Right kidney (tissue), 1 donor: ENCODE data around the gene DCUN1D2.

Experiments
- DNase-seq: peaks from one replicate; pipeline ENCODE4 v3.0.0-alpha.2; 2016

Gene DCUN1D2

DNA sequence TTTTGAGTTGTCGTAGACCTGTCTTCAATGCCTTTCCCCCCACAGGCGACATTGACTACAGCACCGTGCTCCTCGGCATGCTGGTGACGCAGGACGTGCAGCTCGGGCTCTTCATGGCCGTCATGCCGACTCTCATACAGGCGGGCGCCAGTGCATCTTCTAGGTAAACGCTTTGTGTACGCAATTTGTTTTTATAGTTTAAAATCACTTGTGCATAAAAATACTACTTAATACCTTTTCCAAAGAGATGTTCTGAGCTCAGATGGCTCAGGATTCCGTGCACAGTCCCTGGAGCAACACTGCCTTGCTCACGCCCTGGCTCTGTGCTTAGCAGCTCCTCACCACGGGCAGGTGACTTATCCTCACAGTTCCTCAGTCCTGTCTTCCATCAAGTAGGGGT is 30.1 kb upstream of the DCUN1D2 start:
- no peak for DNase-seq

DNA sequence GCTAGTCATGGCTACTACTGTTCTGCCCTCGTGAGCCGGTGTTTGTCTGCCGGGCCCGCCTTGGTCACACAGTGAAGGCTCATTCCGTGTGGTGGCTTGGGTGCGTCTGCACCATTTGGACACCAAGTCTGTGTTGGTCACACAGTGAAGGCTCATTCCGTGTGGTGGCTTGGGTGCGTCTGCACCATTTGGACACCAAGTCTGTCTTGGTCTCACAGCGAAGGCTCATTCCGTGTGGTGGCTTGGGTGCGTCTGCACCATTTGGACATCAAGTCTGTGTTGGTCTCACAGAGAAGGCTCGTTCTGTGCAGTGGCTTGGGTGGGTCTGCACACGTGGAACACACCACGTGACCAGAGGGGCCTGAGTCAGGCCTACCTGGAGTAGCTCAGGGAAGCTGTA is 29.0 kb upstream of the DCUN1D2 start:
- DNase-seq = no peak

- no peak for DNase-seq
Observed at GRCh38 chr13:113518076-113518803, 27.7 kb upstream of the DCUN1D2 start.

- no peak for DNase-seq
Observed at GRCh38 chr13:113514847-113515246, 24.3 kb upstream of the DCUN1D2 start.

DNA sequence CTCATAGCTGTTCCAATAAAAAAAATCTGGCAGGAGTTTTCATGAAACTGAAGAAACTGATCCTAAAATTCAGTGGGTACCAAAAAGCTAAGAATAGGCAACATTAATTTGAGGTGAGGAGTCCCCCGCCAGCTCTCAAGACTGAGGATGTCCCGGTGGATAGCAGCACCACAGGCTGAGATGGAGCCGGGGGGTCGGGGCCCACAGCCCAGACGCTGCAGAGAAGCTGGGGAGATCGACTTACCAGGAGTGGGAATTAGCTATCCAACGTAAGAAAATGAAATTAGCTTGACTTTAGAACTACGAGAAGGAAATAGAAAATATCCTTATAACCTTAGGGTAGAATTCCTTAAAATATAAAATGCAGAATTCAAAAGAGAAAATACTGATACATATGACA is 23.2 kb upstream of the DCUN1D2 start:
- no peak for DNase-seq

- DNase-seq = no peak
Observed at GRCh38 chr13:113511361-113511760, 20.9 kb upstream of the DCUN1D2 start.

DNA sequence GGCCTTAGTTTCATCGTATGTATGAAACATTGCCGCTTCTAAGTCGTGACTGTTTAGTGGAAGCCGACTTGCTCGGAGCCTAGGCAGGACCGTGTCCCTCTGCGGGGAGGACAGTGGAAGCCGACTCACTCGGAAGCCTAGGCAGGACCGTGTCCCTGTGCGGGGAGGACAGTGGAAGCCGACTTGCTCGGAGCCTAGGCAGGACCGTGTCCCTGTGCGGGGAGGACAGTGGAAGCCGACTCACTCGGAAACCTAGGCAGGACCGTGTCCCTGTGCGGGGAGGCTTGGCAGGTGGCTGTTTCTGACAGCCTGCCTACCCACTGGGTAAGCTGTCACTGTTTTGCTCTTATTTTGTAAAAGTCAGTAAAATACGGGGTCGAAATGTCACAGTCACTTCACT is 20.4 kb upstream of the DCUN1D2 start:
- no peak for DNase-seq

GRCh38 chr13:113509989-113510388 is 19.5 kb upstream of the DCUN1D2 start:
- no peak for DNase-seq

DNA sequence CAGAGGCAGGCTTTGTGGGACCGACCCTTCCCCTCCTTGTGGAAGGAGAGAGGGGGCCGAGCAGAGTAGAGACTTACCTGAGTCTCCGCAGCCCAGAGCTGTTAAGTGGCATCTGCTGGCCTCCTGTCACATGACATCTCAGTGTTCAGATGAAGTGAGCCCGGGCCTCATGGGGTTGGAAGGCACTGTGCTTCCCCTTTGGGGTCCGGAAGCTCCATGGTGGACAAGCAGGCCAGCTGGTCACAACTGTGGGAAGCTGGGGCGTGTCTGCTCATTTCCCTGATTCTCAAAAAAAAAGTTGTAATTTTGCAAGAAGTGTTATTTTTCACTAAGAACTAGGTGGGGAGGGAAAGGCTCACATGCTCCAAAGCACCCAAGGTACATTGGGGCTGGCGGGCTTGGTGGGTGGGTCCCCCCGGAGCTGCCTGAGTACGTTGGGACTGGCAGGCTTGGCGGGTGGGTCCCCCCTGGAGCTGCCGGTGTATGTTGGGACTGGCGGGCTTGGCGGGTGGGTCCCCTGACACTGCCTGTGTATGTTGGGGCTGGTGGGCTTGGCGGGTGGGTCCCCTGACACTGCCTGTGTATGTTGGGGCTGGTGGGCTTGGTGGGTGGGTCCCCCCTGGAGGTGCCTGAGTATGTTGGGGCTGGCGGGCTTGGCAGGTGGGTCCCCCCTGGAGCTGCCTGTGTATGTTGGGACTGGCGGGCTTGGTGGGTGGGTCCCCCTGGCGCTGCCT is 18.2 kb upstream of the DCUN1D2 start:
- DNase-seq = no peak

- DNase-seq = no peak
Observed at GRCh38 chr13:113507505-113508345, 17.2 kb upstream of the DCUN1D2 start.

DNA sequence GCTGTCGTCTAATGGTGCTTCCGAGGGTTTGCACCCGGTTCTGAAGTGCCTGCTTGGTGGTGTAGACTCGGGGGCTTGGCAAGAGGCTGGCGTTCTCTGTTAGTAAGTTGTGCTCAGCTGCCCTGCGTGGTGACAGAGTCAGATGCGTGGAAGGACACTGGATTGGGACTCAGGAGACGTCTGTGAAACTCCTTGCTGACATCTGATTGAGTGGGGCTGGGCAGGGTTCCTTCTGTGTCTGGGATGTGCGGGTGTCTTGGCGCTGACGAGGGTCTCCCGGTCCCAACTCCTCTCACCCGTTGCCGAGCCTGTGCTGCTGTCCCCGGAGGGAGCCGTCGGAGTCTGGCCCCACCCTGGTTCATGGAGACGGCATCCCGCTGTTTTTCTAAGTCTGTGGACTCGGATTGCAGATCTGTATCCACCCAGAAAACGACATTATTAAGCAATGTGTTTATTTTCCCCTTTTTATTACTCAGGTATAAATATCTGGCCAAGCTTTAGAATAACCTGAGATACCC is 16.4 kb upstream of the DCUN1D2 start:
- no peak for DNase-seq

DNA sequence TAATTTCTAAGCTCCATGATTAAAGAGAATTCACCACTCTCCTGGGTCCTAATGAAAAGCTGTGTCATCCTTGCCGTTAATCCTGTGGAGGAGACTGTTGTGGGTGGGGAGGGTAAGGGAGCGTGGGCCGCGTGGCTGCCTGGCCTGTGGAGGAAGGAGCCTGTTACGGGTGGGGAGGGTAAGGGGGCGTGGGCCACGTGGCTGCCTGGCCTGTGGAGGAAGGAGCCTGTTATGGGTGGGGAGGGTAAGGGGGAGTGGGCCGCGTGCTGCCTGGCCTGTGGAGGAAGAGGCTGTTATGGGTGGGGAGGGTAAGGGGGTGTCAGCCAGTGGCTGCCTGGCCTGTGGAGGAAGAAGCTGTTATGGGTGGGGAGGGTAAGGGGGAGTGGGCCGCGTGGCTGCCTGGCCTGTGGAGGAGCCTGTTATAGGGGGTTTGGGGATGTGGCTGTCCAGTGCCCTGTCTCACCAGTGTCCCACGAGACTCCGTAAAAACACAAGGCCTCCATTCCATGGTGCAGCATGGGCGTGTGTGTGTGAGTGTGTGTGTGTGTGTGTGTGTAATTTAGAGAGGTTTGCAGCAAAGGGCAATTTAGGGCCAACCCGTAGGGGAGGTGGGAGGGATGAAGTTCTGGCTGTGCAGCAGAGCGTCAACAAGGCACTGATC is 15.6 kb upstream of the DCUN1D2 start:
- DNase-seq = no peak

DNA sequence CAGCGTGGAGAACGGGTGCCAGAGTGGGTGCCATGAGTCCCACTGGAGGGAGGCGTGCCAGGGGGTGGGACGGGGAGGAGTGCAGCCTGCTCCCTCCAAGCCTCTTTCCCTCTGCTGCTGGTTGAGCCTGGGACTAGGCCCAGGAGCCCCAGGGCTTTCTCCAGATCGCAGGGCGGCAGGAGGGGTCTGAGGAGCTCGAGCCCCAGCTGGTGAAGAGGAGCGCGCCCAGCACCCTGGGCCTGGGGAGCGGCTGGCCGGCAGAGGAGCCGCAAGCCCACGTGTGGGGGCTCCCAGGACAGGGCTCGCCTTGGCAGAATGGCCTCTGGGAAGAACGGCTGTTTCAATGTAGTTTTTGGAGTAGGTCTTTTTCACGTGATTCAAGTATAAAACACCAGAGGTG is 12.2 kb upstream of the DCUN1D2 start:
- no peak for DNase-seq

DNA sequence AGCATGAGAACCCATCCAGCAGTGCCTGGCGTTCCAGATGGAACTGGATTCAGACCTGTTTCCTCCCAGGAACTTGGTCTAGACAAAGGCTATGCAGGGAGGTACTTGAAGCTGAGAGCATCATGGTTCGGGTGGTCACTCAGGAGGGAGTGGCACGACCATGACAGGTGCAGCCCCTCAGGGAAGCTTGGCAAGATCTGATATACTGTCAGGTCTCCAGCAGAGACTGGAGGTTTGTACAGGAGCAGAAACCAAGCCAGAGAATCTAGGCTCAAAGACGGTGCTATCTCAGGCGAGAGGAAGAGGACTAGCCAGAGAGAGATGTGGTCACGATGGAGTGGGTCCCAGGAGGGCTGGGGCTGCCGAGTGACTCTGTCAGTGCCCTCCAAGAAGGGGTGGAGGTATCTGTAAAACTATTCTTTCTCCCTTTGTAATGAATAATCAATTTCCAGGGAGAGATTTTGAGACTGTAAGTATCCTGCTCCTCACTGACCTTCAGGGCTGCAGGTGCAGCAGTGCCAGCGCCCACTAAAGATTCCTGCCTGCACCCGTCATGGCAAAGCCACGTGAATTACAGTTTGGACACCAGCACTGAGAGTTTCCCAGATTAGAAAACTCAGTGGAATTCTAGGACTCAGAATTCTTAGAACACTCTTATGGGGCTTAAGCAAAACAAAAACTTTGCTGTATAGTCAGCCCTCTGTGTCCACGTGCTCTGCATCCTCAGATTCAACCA is 10.2 kb upstream of the DCUN1D2 start:
- no peak for DNase-seq

DNA sequence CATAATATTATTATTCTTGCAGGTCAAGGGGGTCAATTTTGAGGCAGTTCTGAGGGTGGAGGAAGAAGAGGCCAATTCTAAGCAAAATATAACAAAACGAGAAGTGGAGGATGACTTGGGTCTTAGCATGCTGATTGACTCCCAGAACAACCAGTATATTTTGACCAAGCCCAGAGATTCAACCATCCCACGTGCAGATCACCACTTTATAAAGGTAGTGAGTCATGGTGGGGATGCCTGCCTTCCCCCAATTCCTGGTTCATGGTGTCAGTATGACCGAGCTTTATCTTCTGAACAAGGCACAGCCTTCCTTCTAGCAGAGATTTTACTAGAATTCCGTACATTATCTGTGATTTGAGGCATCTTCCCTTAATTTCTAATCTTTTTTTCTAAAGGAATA is 9.4 kb upstream of the DCUN1D2 start:
- no peak for DNase-seq

DNA sequence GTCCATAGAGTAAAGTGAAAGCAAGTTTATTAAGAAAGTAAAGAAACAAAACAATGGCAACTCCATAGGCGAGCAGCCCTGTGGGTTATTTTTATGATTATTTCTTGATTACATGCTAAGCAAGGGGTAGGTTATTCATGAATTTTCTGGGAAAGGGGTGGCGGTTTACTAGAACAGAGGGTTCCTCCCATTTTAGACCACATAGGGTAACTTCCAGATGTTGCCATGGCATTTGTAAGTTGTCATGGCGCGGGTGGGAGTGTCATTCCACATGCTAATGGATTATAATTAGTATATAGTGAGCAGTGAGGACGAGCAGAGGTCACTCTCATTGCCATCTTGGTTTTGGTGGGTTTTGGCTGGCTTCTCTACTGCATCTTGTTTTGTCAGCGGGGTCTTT is 8.4 kb upstream of the DCUN1D2 start:
- no peak for DNase-seq

DNA sequence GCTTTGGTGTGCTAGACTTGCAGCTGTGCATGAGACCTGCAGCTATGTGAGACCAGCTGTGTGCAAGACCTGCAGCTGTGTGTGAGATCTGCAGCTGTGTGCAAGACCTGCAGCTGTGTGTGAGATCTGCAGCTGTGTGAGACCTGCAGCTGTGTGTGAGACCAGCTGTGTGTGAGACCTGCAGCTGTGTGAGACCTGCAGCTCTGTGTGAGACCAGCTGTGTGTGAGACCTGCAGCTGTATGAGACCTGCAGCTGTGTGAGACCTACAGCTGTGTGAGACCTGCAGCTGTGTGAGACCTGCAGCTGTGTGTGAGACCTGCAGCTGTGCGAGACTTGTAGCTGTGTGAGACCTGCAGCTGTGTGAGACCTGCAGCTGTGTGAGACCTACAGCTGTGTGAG is 6.7 kb upstream of the DCUN1D2 start:
- DNase-seq = no peak

GRCh38 chr13:113495494-113496210 is 5.1 kb upstream of the DCUN1D2 start:
- DNase-seq = peak; percentile 60

DNA sequence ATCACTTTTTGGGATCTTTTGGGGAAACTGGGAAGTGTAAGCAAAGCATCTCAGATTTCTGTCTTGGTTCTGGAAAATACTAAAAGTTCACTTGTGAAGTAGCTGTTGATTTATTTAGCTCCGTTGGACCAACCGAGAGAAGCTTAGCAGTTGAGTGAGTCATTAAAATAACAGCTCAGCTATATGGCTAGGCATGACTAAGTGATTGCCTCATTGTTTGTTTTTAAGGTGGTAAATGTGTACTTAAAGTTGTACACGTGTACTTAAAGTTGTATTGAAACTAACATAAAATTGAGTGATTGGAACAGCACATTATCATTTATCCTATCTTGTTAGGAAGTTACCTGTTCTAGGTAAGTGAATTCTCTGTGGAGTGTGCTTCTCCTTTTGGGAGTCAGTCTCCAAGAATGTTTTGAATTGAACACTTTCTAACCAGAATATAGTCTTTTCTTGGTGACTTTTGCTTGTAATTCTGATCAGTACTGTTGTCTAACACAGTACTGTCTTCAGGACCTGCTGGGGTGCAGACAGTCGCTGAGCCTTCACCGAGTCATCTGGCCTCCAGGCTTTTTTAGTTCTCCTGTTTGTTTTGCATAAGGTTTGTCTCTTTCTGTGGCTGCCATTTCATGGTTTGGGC is 2.9 kb upstream of the DCUN1D2 start:
- DNase-seq = no peak

DNA sequence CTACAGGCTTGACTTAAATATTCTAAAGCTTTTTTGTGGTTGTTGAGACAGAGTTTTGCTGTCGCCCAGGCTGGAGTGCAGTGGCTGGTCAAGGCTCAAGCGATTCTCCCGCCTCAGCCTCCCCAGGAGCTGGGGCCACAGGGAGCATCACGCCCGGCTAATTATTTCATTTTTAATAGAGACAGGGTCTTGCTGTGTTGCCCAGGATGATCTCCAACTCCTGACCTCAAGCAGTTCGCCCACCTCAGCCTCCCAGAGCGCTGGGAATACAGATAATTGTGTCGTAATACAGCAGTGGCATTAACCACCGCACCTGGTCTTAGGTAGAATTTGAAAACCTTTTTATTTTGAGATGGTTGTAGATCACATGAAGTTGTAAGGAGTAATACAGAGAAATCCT is 1.5 kb upstream of the DCUN1D2 start:
- no peak for DNase-seq
